Loucy (cell line): ENCODE measurements around the gene FTO.

Experiments used
- H2AFZ ChIP-seq: fragments of 200-600 bp; sonication (generic); 2 replicates; pipeline ENCODE4 v1.6.0; 2016; ENCODE audit warnings: antibody characterized with exemption, mild to moderate bottlenecking, low read length, moderate library complexity
- H3F3A ChIP-seq: fragments of 200-600 bp; 2 replicates; pipeline ENCODE4 v1.6.0; 2016; ENCODE audit warnings: antibody characterized with exemption, low read depth, mild to moderate bottlenecking
- H3K27me3 ChIP-seq: fragments of 200-600 bp; sonication (generic); 2 replicates; pipeline ENCODE4 v1.6.1; 2014; ENCODE audit warnings: low read length, mild to moderate bottlenecking; ENCODE audit not compliant: insufficient read depth, poor library complexity, severe bottlenecking
- H3K36me3 ChIP-seq: fragments of 200-600 bp; sonication (generic); 2 replicates; pipeline ENCODE4 v1.6.1; 2016; ENCODE audit warnings: low read length; ENCODE audit not compliant: insufficient read depth
- H3K4me1 ChIP-seq: fragments of 200-600 bp; sonication (generic); 2 replicates; pipeline ENCODE4 v1.5.1; 2014; ENCODE audit warnings: low read length, mild to moderate bottlenecking; ENCODE audit not compliant: insufficient read depth, poor library complexity, severe bottlenecking
- H3K4me2 ChIP-seq: fragments of 200-600 bp; sonication (generic); 2 replicates; pipeline ENCODE4 v1.6.0; 2014; ENCODE audit warnings: antibody characterized with exemption, low read length, low read depth, mild to moderate bottlenecking; ENCODE audit not compliant: poor library complexity, severe bottlenecking
- H3K4me3 ChIP-seq: fragments of 200-600 bp; sonication (generic); 2 replicates; pipeline ENCODE4 v1.5.1; 2014; ENCODE audit warnings: low read length, mild to moderate bottlenecking, mixed read lengths; ENCODE audit not compliant: poor library complexity, severe bottlenecking
- H3K79me2 ChIP-seq: fragments of 200-600 bp; sonication (generic); 2 replicates; pipeline ENCODE4 v1.6.1; 2014; ENCODE audit warnings: low read length; ENCODE audit not compliant: insufficient read depth
- H3K9ac ChIP-seq: fragments of 200-600 bp; sonication (generic); 2 replicates; pipeline ENCODE4 v1.6.0; 2014; ENCODE audit warnings: mild to moderate bottlenecking, low read depth, low read length, moderate library complexity; ENCODE audit not compliant: poor library complexity, severe bottlenecking
- H3K9me2 ChIP-seq: fragments of 200-600 bp; sonication (generic); replicated peaks from 2 replicates; pipeline ENCODE4 v1.6.1; 2016; ENCODE audit warnings: low read depth, low read length, mixed read lengths
- H3K9me3 ChIP-seq: fragments of 200-600 bp; sonication (generic); 2 replicates; pipeline ENCODE4 v1.6.1; 2014; ENCODE audit warnings: mild to moderate bottlenecking, antibody characterized with exemption, low read length, low read depth; ENCODE audit not compliant: insufficient read depth
- H4K20me1 ChIP-seq: fragments of 200-600 bp; sonication (generic); 2 replicates; pipeline ENCODE4 v1.6.0; 2014; ENCODE audit warnings: antibody characterized with exemption, low read length, mild to moderate bottlenecking; ENCODE audit not compliant: insufficient read depth, poor library complexity, severe bottlenecking
- EZH2phosphoT487 ChIP-seq: fragments of 200-600 bp; IDR thresholded peaks from 2 replicates; pipeline ENCODE4 v1.6.1; 2018; ENCODE audit warnings: antibody characterized with exemption, mild to moderate bottlenecking, moderate library complexity, borderline replicate concordance
- TF ChIP-seq, protein P1 (sequence below): fragments of 200-600 bp; sonication (generic); conservative IDR thresholded peaks from 2 replicates; pipeline ENCODE4 v1.5.1; 2014; ENCODE audit warnings: mild to moderate bottlenecking, antibody characterized with exemption, low read length

The FTO gene

DNA sequence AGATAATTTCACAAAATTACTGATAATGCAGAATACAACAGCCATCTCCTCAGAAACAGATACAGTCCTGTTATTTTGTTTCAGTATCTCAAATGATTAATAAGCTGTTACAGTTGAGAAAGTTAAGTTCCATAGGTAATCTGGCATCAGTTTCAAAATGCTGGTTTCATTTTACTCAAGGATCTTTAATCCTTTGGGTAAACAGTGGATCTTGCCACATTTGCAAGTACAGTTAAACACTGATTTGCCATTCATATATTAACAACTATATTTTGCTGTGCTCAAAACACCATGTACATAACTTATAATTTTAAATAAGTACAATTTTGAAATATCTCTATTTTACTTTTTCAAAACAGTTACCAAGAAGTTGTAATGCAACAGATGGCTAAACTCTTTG is 31.5 kb upstream of the FTO start:
- TF ChIP-seq EZH2phosphoT487 = no peak
- TF ChIP-seq, protein P1, sequence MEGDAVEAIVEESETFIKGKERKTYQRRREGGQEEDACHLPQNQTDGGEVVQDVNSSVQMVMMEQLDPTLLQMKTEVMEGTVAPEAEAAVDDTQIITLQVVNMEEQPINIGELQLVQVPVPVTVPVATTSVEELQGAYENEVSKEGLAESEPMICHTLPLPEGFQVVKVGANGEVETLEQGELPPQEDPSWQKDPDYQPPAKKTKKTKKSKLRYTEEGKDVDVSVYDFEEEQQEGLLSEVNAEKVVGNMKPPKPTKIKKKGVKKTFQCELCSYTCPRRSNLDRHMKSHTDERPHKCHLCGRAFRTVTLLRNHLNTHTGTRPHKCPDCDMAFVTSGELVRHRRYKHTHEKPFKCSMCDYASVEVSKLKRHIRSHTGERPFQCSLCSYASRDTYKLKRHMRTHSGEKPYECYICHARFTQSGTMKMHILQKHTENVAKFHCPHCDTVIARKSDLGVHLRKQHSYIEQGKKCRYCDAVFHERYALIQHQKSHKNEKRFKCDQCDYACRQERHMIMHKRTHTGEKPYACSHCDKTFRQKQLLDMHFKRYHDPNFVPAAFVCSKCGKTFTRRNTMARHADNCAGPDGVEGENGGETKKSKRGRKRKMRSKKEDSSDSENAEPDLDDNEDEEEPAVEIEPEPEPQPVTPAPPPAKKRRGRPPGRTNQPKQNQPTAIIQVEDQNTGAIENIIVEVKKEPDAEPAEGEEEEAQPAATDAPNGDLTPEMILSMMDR = no peak
- Histone ChIP-seq H3K79me2 (no peaks in the 10 kb centered on the region), H2AFZ (no peak overlapping the region), H3K4me3 (no peak overlapping the region), H3K36me3 (no peaks in the 10 kb centered on the region), H3K9ac (no peak overlapping the region), H3K27me3 (no peaks in the 10 kb centered on the region), H3K9me2 (no peaks in the 10 kb centered on the region), H3K4me1 (no peaks in the 10 kb centered on the region), H3F3A (no peaks in the 10 kb centered on the region), H3K9me3 (no peaks in the 10 kb centered on the region), H4K20me1 (no peaks in the 10 kb centered on the region), H3K4me2 (no peak overlapping the region)

DNA sequence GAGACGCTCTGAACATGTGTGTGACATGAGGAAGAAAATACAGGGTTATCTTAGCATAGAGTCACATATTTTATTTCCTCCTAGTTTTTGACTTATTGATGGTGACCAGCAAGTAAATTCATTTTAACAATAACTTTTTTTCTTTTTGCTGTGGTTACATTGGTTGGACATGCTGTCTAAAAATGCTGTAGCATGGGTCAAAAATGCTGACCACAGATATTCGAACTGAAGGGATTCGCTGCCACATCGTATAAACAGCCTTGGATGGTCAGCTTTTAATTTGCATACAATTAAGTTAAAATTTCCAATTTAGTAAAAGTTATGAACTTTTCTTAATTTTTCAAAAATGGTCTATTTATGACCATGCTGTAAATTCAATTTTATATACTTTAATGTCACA is 30.8 kb upstream of the FTO start:
- Histone ChIP-seq H3K9me2 (no peaks in the 10 kb centered on the region), H3K27me3 (no peaks in the 10 kb centered on the region), H3K9ac (no peak overlapping the region), H3F3A (no peaks in the 10 kb centered on the region), H3K79me2 (no peaks in the 10 kb centered on the region), H2AFZ (no peak overlapping the region), H4K20me1 (no peaks in the 10 kb centered on the region), H3K36me3 (no peaks in the 10 kb centered on the region), H3K4me2 (no peak overlapping the region), H3K9me3 (no peaks in the 10 kb centered on the region), H3K4me1 (no peaks in the 10 kb centered on the region), H3K4me3 (no peak overlapping the region)
- TF ChIP-seq, protein P1 = no peak

DNA sequence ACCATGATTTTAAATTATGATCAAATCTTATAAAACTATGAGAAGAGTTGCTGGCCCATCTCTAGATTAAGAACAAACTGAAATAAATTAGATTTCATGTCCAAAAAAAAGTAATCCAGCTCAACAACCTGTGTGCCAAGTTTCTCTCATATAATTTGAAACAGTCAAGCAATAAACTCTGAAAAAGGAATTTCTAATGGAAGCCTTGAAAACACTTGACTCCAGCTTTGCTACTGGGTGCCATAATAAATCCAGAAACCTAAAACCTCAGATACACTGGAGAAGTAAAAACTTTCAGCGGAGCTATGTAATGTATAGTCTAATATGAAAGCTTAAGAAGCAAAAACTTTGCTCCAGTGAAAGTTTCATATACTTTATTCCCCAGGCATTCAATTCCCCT is 25.8 kb upstream of the FTO start:
- no peaks in the 10 kb centered on the region for H3F3A ChIP-seq
- no peaks in the 10 kb centered on the region for H3K9me3 ChIP-seq
- H3K9me2 ChIP-seq = no peaks in the 10 kb centered on the region
- no peak overlapping the region for H3K9ac ChIP-seq
- no peaks in the 10 kb centered on the region for H3K79me2 ChIP-seq
- no peak for TF ChIP-seq EZH2phosphoT487
- TF ChIP-seq, protein P1 = no peak
- H3K27me3 ChIP-seq = no peaks in the 10 kb centered on the region
- H2AFZ ChIP-seq = no peak overlapping the region
- peaks cover 6% of the 10 kb centered on the region for H3K4me1 ChIP-seq
- no peaks in the 10 kb centered on the region for H3K36me3 ChIP-seq
- H4K20me1 ChIP-seq = no peaks in the 10 kb centered on the region
- no peak overlapping the region for H3K4me3 ChIP-seq
- H3K4me2 ChIP-seq = no peak overlapping the region
